Uterus (tissue), 4 donors: ENCODE measurements around the gene PDLIM5. TPM values are rescaled to one million over a fixed set of nuclear protein-coding genes. Genes with fewer than 3 reads are reported as not detected.

Experiments
- DNase-seq, 2 donors: peaks; one replicate each; pipeline ENCODE4 v3.0.0-alpha.2; 2019 to 2020
- H3K27ac ChIP-seq, 2 donors: fragments of 200-600 bp; sonication (generic); 1 replicate in 1 of 2; 2 replicates in 1 of 2; pipeline ENCODE4 v1.5.1; 2016 to 2018
- H3K27me3 ChIP-seq, 2 donors: fragments of 200-600 bp; sonication (generic); one replicate each; pipeline ENCODE4 v1.5.1; 2018 to 2019; ENCODE audit warnings: control low read depth in 1 of 2
- H3K36me3 ChIP-seq, 2 donors: fragments of 200-600 bp; sonication (generic); one replicate each; pipeline ENCODE4 v1.5.1; 2019; ENCODE audit warnings: control low read depth in 1 of 2
- H3K4me1 ChIP-seq, 2 donors: fragments of 200-600 bp; sonication (generic); one replicate each; pipeline ENCODE4 v1.5.1; 2018 to 2019; ENCODE audit warnings: control low read depth in 1 of 2
- H3K4me3 ChIP-seq, 2 donors: fragments of 200-600 bp; sonication (generic); 1 replicate in 1 of 2; 2 replicates in 1 of 2; pipeline ENCODE4 v1.5.1; 2018 to 2019; ENCODE audit warnings: mild to moderate bottlenecking in 1 of 2
- H3K9me3 ChIP-seq, 2 donors: fragments of 200-600 bp; sonication (generic); one replicate each; pipeline ENCODE4 v1.5.1; 2019; ENCODE audit warnings: control low read depth in 1 of 2
- POLR2A ChIP-seq, 2 donors: fragments of 450-650 bp; IDR thresholded peaks; one replicate each; pipeline ENCODE4 v1.6.1; 2016; ENCODE audit warnings: antibody characterized with exemption in 2 of 2, mild to moderate bottlenecking in 1 of 2, moderate library complexity in 1 of 2
- intact Hi-C: fragments of 100-400 bp; cut with DNase I; formaldehyde crosslinking; loops from one replicate; pipeline ENCODE4 v1.15.1; 2023; ENCODE audit warnings: low total_unique reads
- total RNA-seq, 4 donors: library from RNA; depleted of rRNA in 3 of 4; stranded (reverse); fragments of >200 nt in 3 of 4; gene quantifications; one replicate each; pipeline versions ENCODE4 v1.1.0 to v1.2.4, GENCODE V29; 2014 to 2023
- TF ChIP-seq, protein P1 (sequence below), 4 experiments: fragments of 200-600 bp in 2 of 4; fragments of 450-650 bp in 2 of 4; sonication (generic) in 2 of 4; IDR thresholded peaks; one replicate each; pipeline ENCODE4 v1.5.1; 2016 to 2019; ENCODE audit warnings: antibody characterized with exemption in 4 of 4, mild to moderate bottlenecking in 2 of 4, moderate library complexity in 1 of 4
- donor health status: DM: yes; HTN: yes; CAD: no.

The PDLIM5 gene
- total RNA-seq, 4 donors from 2014 or later: 90.8 to 571 (median 351) TPM

- H3K4me1 ChIP-seq: no peaks in the 10 kb centered on the region
- H3K4me3 ChIP-seq: no peak overlapping the region
- H3K9me3 ChIP-seq: no peaks in the 10 kb centered on the region
- TF ChIP-seq POLR2A (IDR thresholded peaks at IDR 0.05): no peak
- TF ChIP-seq, protein P1, sequence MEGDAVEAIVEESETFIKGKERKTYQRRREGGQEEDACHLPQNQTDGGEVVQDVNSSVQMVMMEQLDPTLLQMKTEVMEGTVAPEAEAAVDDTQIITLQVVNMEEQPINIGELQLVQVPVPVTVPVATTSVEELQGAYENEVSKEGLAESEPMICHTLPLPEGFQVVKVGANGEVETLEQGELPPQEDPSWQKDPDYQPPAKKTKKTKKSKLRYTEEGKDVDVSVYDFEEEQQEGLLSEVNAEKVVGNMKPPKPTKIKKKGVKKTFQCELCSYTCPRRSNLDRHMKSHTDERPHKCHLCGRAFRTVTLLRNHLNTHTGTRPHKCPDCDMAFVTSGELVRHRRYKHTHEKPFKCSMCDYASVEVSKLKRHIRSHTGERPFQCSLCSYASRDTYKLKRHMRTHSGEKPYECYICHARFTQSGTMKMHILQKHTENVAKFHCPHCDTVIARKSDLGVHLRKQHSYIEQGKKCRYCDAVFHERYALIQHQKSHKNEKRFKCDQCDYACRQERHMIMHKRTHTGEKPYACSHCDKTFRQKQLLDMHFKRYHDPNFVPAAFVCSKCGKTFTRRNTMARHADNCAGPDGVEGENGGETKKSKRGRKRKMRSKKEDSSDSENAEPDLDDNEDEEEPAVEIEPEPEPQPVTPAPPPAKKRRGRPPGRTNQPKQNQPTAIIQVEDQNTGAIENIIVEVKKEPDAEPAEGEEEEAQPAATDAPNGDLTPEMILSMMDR (IDR thresholded peaks at IDR 0.05): no peak
- H3K27me3 ChIP-seq: no peaks in the 10 kb centered on the region
- no peak for DNase-seq
- intact Hi-C loops: no loop called here
- H3K36me3 ChIP-seq: no peaks in the 10 kb centered on the region
- H3K27ac ChIP-seq: no peak overlapping the region
Observed at GRCh38 chr4:94435874-94436273, 15.9 kb upstream of the PDLIM5 start.

DNA sequence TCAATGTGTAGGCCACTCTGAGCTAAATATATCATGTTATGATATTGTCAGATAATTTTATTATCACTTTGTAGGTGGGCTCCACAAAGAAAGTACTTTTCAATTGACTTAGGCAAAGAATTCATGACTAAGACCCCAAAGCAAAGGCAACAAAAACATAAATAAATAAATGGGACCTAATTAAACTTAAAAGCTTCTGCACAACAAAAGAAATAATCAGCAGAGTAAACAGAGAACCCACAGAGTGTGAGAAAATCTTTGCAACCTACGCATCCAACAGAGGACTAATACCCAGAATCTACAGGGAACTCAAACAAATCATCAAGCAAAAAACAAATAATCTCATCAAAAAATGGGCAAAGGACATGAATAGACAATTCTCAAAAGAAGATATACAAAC, 15.2 kb upstream of the PDLIM5 start:
- Histone ChIP-seq H3K4me1 (no peaks in the 10 kb centered on the region), H3K27me3 (no peaks in the 10 kb centered on the region), H3K36me3 (no peaks in the 10 kb centered on the region), H3K9me3 (no peaks in the 10 kb centered on the region), H3K4me3 (no peak overlapping the region), H3K27ac (no peak overlapping the region)
- TF ChIP-seq, protein P1 (IDR thresholded peaks at IDR 0.05): no peak
- no peak for TF ChIP-seq POLR2A (IDR thresholded peaks at IDR 0.05)
- intact Hi-C loops: no loop called here
- no peak for DNase-seq

DNA sequence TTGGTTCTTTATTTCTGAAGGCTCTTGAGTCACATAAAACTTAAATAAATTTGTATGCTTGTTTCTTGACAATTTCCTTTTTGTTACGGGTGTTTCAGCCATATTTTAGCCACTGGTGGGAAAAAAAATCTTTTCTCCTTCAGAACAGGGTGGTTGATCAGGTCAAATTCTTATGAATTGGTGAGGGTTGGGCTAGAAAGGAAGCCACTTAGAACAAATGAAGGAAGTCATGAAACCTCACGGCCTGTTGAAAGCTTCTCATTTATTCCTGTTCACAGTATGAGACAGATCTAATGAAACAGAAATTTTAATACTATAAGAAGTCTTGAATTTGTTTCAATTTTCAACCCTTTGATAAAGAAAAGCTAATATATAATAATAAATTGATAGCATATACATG, 12.1 kb upstream of the PDLIM5 start:
- DNase-seq: no peak
- Histone ChIP-seq H3K27ac (no peak overlapping the region), H3K4me3 (no peak overlapping the region), H3K4me1 (no peaks in the 10 kb centered on the region), H3K9me3 (no peaks in the 10 kb centered on the region), H3K27me3 (no peaks in the 10 kb centered on the region), H3K36me3 (no peaks in the 10 kb centered on the region)
- TF ChIP-seq, protein P1 (IDR thresholded peaks at IDR 0.05): no peak
- TF ChIP-seq POLR2A (IDR thresholded peaks at IDR 0.05): no peak
- intact Hi-C loops: no loop called here

DNA sequence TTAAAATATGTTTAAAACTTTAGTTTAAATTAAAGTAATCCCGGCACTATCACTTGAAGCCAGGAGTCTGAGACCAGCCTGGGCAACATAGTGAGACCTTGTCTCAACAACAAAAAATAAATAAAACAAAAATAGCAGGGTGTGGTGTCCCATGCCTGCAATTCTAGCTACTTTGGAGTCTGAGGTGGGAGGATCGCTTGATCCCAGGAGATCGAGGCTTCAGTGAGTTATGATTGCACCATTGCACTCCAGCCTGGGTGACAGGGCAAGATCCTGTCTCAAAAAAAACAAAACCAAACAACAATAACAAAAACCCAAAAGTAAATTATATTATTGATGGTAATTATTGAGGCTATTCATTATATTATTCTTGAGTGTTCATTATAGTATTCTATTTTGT, 9.9 kb upstream of the PDLIM5 start:
- intact Hi-C loops: no loop called here

DNA sequence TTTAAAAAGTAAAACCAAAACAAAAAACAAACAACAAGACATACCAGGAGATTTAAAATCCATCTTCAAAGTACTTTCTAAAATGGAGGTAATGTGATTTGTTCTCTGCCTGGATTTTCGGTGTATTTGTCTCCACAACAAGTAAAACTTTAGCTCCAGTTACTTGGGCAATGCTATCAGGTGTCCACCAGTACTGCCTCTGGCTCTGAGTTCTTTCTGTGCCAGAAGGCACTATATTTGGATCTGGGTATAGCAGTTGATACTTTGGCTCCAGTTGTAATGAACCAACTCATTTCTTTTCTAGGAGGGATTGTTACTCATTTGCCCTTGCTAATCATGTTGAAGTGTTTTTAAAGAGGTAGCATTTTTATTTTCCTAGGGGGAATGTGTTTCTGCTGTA, 9.5 kb upstream of the PDLIM5 start:
- Histone ChIP-seq H3K9me3 (no peaks in the 10 kb centered on the region), H3K4me3 (no peak overlapping the region), H3K27me3 (no peaks in the 10 kb centered on the region), H3K4me1 (no peaks in the 10 kb centered on the region), H3K27ac (peak overlapping the region in 1 of 2 donors; percentile 7), H3K36me3 (no peaks in the 10 kb centered on the region)
- DNase-seq: no peak
- TF ChIP-seq, protein P1 (IDR thresholded peaks at IDR 0.05): no peak
- TF ChIP-seq POLR2A (IDR thresholded peaks at IDR 0.05): no peak
- intact Hi-C loops: no loop called here

More for the DNA sequence above, 9.9 kb upstream of the PDLIM5 start:
- DNase-seq: no peak
- H3K4me3 ChIP-seq: no peak overlapping the region
- TF ChIP-seq, protein P1 (IDR thresholded peaks at IDR 0.05): no peak
- TF ChIP-seq POLR2A (IDR thresholded peaks at IDR 0.05): no peak
- no peaks in the 10 kb centered on the region for H3K9me3 ChIP-seq
- no peaks in the 10 kb centered on the region for H3K27me3 ChIP-seq
- H3K4me1 ChIP-seq: no peaks in the 10 kb centered on the region
- peak overlapping the region in 1 of 2 donors; percentile 7 for H3K27ac ChIP-seq
- no peaks in the 10 kb centered on the region for H3K36me3 ChIP-seq
